Activated gamma-delta T cell (primary cell): Measurements from ENCODE around the gene TBR1.

Source experiments
- DNase-seq: peaks from one replicate; lab custom pipeline; 2025; lab: John Stamatoyannopoulos, UW
- total RNA-seq, 2 donors: gene quantifications; one replicate each; lab custom pipeline; 2026; lab: John Stamatoyannopoulos, UW

The TBR1 gene
- 0.09 to 0.36 reads per million in 2 donors for total RNA-seq

GRCh38 chr2:161415987-161416707 lies at the start of gene TBR1:
Gene TBR1, plus strand, starts transcription at chr2:161416297. Its CDS starts 114 bp downstream, at chr2:161416411.
- no peak for DNase-seq

DNA sequence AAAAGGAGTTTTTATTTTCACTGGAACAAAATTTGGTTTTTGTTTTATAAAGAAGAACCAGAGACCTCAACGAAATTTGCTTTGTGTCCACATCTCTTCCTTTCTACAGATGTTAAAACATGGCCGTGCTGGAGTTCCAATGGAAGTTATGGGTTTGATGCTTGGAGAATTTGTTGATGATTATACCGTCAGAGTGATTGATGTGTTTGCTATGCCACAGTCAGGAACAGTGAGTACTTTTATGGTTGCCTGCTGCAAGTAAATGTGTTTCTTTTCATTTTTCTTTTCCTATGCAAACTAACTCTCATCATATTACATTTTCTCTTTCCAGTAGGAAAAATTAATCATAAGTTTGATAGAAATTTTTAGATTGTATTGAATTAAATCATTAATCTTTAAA lies 48.4 kb upstream of the TBR1 start:
- no peak for DNase-seq

- no peak for DNase-seq
Measured at GRCh38 chr2:161369311-161369710, 46.8 kb upstream of the TBR1 start.

GRCh38 chr2:161370981-161371380 lies 45.1 kb upstream of the TBR1 start:
- no peak for DNase-seq

DNA sequence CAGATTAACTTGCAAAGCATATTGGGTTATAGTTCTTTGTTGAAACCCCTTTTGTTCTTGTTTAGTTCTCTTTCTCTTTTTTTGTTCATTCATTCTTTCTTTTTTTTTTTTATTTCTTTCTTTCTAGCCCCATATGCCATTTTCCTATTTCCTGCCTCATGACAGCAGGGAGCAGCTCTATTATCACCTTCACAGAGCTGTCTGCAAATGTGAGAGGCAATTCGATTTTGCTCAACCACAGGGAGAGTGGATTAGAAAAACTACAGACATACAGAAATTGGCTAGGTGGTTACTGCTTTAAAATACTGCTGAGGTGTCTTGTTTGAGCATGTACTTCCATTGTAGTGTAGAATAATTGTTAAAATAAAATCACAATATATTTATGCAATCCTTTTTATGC lies 44.2 kb upstream of the TBR1 start:
- no peak for DNase-seq

DNA sequence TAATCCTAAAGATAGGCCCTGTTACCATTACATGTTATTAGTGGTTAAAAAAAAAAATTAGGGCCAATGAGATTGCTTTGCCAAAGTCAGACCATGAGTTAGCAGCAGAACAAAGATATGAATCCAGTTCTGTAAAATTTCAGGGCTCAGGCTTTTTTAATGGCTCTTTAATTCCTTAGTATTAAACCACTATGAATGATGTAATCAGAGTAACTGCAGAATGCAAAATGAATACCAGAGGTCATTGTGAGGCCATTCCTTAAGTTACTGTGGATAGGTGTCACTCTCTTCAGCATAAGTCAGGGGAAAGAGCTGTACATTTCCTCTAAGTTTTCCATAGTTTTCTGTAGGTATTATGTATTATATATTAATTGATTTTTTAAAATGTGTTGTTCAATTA lies 42.2 kb upstream of the TBR1 start:
- no peak for DNase-seq

GRCh38 chr2:161374446-161374845 lies 41.7 kb upstream of the TBR1 start:
- DNase-seq = no peak

DNA sequence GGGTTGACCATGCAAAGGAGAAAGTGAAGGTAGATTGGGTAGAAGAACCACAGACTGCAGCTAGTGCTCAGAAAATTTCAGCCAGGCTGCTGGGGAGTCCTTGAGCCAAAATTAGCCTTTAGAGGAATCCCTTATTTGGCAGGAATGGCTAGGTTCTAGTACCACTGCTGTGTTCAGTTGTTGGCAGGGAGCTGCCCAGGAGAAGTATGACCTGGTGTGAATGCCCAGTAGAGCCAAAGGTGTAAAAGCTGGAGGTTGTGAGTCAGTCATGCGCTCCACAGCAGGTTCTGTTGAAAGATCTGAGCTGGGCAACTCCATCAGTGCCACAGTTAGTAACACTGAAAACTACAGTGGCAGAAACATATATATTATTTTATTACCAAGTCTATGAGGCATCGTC lies 36.4 kb upstream of the TBR1 start:
- no peak for DNase-seq

- no peak for DNase-seq
Measured at GRCh38 chr2:161381546-161381945, 34.6 kb upstream of the TBR1 start.

DNA sequence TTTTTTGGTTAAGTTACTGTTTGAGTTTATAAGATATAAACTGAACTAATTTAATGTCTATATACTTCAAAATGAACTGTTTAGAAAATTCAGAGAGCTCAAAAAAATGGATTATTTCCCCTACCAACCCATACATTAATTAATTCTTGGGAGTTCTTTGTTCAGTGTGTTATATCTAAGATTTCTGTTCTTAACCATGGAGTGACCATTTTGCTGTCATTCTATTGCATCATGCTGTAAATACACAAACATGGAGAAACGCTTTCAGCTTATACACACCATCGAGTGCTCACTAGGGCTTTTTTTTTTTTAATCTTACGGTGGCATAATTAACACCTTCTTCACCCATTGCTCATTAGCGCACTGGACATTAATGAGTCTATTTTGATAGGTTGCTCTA lies 33.4 kb upstream of the TBR1 start:
- no peak for DNase-seq

GRCh38 chr2:161384864-161385263 lies 31.2 kb upstream of the TBR1 start:
- DNase-seq = no peak

- DNase-seq = no peak
Measured at GRCh38 chr2:161386228-161386824, 29.8 kb upstream of the TBR1 start.

DNA sequence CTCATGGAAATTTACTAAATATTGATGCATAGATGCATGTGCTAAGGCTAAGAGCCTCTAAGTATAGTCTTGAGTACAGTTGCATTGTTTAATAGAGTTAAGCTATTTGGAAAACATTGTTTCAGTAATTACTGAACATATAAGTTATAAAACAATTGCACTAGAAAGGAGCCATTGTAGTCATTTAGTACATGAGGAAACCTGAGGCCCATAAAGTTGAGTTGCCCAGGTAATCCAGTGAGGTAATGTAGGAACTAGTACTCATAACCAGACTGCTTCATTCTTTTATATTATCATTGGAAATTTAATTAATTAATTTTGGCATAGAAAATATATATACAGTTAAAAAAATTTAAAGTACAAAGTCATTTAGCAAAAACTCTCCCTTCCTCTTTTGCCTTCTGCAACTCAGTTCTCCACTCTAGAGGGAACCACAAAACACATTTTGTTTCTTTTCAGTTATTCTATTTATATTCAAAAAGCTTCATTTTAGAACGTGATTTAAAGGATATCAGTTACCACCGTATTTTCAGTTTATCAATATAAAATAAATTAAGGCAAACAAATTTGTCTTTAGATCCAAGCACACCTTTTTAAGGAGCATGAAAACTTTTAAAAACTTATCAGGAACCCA lies 27.8 kb upstream of the TBR1 start:
- DNase-seq = no peak

GRCh38 chr2:161391737-161392506 lies 24.2 kb upstream of the TBR1 start:
- no peak for DNase-seq

- no peak for DNase-seq
Measured at GRCh38 chr2:161400076-161400475, 16.0 kb upstream of the TBR1 start.

DNA sequence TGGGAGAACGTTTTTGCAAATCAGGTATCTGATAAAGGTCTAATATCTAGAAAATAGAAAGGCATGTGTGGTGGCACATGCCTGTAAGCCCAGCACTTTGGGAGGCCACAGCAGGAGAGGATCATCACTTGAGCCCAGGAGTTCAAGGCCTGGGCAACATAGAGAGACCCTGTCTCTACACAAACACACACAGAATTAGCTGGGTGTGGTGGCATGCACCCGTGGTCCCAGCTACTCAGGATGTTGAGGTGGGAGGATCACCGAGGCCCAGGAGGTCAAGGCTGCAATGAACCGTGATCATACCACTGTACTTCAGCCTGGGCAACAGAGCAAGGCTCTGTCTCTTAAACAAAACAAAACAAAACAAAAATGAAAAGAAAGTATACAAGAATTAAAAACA lies 13.8 kb upstream of the TBR1 start:
- DNase-seq = no peak

- DNase-seq = no peak
Measured at GRCh38 chr2:161406316-161406715, 9.8 kb upstream of the TBR1 start.

GRCh38 chr2:161407597-161407996 lies 8.5 kb upstream of the TBR1 start:
- DNase-seq = no peak

DNA sequence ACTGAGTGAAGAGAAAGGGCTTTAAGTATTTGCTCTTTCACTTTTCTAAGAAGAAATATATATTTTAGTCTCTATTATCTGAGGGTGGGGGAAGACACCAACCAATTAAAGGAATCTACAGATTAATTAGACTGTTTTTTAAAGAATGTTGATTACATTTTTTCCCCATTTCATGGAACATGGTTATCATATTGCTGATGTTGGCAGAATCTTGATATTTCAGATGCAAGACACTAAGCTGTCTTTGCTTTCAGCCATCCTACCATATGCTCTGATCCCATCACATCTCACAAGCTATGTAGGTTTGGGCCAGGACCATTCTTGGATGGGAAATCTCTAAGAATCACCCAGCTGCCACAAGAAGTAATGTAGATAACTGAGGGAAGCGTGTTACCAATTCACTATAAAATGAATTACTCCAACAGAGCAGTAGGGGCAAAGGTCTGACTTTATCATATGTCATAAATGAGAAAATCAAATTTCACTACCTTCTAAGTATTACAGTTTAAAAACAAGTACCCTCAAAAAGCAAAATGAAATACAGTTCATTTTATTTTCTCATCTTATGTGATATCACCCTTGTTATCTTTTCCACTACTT lies 6.7 kb upstream of the TBR1 start:
- DNase-seq = no peak

- DNase-seq = no peak
Measured at GRCh38 chr2:161412346-161412745, 3.8 kb upstream of the TBR1 start.

DNA sequence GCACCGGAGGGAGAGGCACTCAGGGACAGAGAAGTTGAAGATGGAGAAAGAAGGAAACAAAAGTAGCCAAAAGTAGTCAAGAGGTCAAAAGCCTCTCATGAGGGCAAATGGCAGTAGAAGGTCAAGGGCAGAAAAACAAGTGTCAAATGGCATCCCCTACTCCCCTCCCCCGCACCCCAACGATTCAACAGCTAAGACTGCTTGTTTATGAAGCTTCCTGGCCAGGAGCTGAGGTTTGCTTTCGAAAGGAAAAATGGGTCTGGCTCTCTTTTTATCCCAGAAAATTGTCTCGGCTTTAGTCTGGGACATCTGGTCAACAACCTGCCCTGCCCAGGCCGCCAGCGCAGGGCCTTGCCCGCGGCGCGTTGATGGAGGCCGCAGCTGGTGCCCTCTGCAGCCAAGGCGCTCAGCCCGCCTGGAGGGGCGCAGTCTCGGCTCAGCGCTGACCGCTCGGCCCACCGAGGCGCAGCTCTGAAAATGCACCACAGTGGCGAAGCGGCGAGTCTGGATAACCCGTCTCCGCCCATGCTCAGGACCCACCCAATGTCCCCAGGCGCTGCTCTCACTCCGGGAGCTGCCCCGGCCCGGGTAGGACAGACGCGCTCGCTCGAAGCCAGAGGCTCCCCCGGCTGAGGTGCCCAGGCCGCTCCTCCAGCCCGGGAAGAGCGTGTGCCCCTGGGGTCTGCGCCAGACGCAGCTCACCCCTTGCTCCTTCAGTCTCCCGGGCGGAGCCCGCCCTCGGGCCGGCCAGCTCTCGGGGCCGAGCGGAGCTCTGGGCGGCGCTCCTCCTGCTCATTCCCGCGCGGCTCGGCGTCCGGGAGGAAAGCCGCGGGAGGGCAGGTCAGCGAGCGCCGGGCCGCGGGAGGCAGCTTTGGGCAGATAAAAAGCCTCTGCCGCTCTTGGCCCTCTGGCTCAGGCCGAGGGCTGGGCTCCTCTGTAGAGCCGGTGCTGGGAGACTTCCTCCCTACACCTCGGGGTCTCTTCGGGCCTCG lies 1.8 kb upstream of the TBR1 start:
- no peak for DNase-seq
